G401 (cell line): ENCODE results near the gene MKRN2. TPM values are rescaled to one million over a fixed set of nuclear protein-coding genes. Genes with fewer than 3 reads are reported as not detected.

ENCODE experiments used
- DNase-seq: peaks from one replicate; pipeline ENCODE4 v3.0.0-alpha.2; 2015; ENCODE audit warnings: low spot score
- in situ Hi-C: cut with HindIII; loops from 2 replicates; pipeline ENCODE4 v1.10.0; 2016; ENCODE audit warnings: low sequenced_read_pairs, mixed read lengths
- total RNA-seq: library from RNA; depleted of rRNA; stranded (reverse); fragments of >200 nt; shearing (Covaris generic); gene quantifications from 2 replicates; pipeline ENCODE4 v1.2.3, GENCODE V29; 2014

Gene MKRN2
- total RNA-seq, 1 experiment from 2014 or later, result 24.0 TPM

- DNase-seq, result no peak
- in situ Hi-C loops, result no loop called here
Measured at GRCh38 chr3:12583280-12583679, 26.4 kb downstream of the MKRN2 start.

- in situ Hi-C loops, result no loop called here
- DNase-seq, result no peak
Measured at GRCh38 chr3:12584083-12584482, 27.2 kb downstream of the MKRN2 start.

GRCh38 chr3:12585181-12585580 lies 28.3 kb downstream of the MKRN2 start:
- DNase-seq, result no peak
- in situ Hi-C loops, result no loop called here

- in situ Hi-C loops, result no loop called here
Measured at GRCh38 chr3:12585970-12586369, 29.1 kb downstream of the MKRN2 start.

GRCh38 chr3:12586403-12586802 lies 29.5 kb downstream of the MKRN2 start:
- DNase-seq, result no peak
- in situ Hi-C loops, result no loop called here

More at GRCh38 chr3:12585970-12586369, 29.1 kb downstream of the MKRN2 start:
- DNase-seq, result no peak

- in situ Hi-C loops, result no loop called here
- no peak for DNase-seq
Measured at GRCh38 chr3:12588039-12589009, 31.4 kb downstream of the MKRN2 start.

- no peak for DNase-seq
- in situ Hi-C loops, result no loop called here
Measured at GRCh38 chr3:12590096-12590495, 33.2 kb downstream of the MKRN2 start.

- in situ Hi-C loops, result no loop called here
- no peak for DNase-seq
Measured at GRCh38 chr3:12591456-12591855, 34.6 kb downstream of the MKRN2 start.

GRCh38 chr3:12591997-12592715 lies 35.3 kb downstream of the MKRN2 start:
- DNase-seq, result no peak
- in situ Hi-C loops, result no loop called here

GRCh38 chr3:12593473-12593872 lies 36.6 kb downstream of the MKRN2 start:
- in situ Hi-C loops, result no loop called here
- no peak for DNase-seq

- no peak for DNase-seq
- in situ Hi-C loops, result no loop called here
Measured at GRCh38 chr3:12598890-12599289, 42.0 kb downstream of the MKRN2 start.

GRCh38 chr3:12601072-12601471 lies 44.2 kb downstream of the MKRN2 start:
- no peak for DNase-seq
- in situ Hi-C loops, result no loop called here

GRCh38 chr3:12603969-12604368 lies 47.1 kb downstream of the MKRN2 start:
- in situ Hi-C loops, result no loop called here
- no peak for DNase-seq

GRCh38 chr3:12608376-12608775 lies 51.5 kb downstream of the MKRN2 start:
- DNase-seq, result no peak
- in situ Hi-C loops, result no loop called here

GRCh38 chr3:12611117-12611516 lies 54.2 kb downstream of the MKRN2 start:
- in situ Hi-C loops, result no loop called here
- no peak for DNase-seq

GRCh38 chr3:12612514-12613226 lies 55.8 kb downstream of the MKRN2 start:
- DNase-seq, result no peak

GRCh38 chr3:12613250-12613649 lies 56.4 kb downstream of the MKRN2 start:
- in situ Hi-C loops, result no loop called here
- no peak for DNase-seq

More at GRCh38 chr3:12612514-12613226, 55.8 kb downstream of the MKRN2 start:
- in situ Hi-C loops, result no loop called here

GRCh38 chr3:12615266-12615665 lies 58.4 kb downstream of the MKRN2 start:
- in situ Hi-C loops, result no loop called here
- DNase-seq, result no peak

GRCh38 chr3:12618426-12618825 lies 61.5 kb downstream of the MKRN2 start:
- in situ Hi-C loops, result no loop called here

GRCh38 chr3:12620305-12620704 lies 63.4 kb downstream of the MKRN2 start:
- in situ Hi-C loops, result no loop called here
- DNase-seq, result no peak

More at GRCh38 chr3:12618426-12618825, 61.5 kb downstream of the MKRN2 start:
- no peak for DNase-seq
